CD4-positive, alpha-beta T cell (primary cell): ENCODE results near the gene TTLL12. TPM values are rescaled to one million over a fixed set of nuclear protein-coding genes. Genes with fewer than 3 reads are reported as not detected.

Experiments used
- ATAC-seq: fragments of 200-7000 bp; cut with Tn5 transposase; one replicate; pipeline ENCODE4 v1.10.0; 2022; ENCODE audit warnings: mild to moderate bottlenecking; ENCODE audit not compliant: poor library complexity
- CTCF ChIA-PET: fragments of 350-600 bp; sonication (Branson Sonifier 250); formaldehyde crosslinking; loops from one replicate; lab custom pipeline; 2021; ENCODE audit warnings: antibody characterized with exemption, inconsistent platforms; lab: Charles Lee
- POLR2A ChIA-PET: fragments of 350-600 bp; sonication (Branson Sonifier 250); formaldehyde crosslinking; loops from one replicate; lab custom pipeline; 2021; ENCODE audit warnings: antibody characterized with exemption, inconsistent platforms; lab: Charles Lee
- DNase-seq, 14 experiments: peaks; one replicate each; pipeline ENCODE4 v3.0.0-alpha.2; 2013 to 2020; ENCODE audit warnings: mixed read lengths in 2 of 14
- H3K27ac ChIP-seq, 2 donors: one replicate each; pipeline versions ENCODE4 v1.5.1 to v1.7.0; 2013; ENCODE audit warnings: low read length in 2 of 2, low read depth in 1 of 2, mild to moderate bottlenecking in 1 of 2
- H3K27me3 ChIP-seq, 2 experiments: 1 replicate in 1 of 2; 2 replicates in 1 of 2; pipeline versions ENCODE4 v1.6.1 to v1.7.0; 2013; ENCODE audit warnings: low read length in 2 of 2, control low read depth in 1 of 2, mild to moderate bottlenecking in 1 of 2, moderate library complexity in 1 of 2; ENCODE audit not compliant: insufficient read depth in 2 of 2, control insufficient read depth in 1 of 2
- H3K36me3 ChIP-seq: one replicate; pipeline ENCODE4 v1.6.1; 2013; ENCODE audit warnings: low read length, control low read depth; ENCODE audit not compliant: insufficient read depth
- H3K4me1 ChIP-seq: one replicate; pipeline ENCODE4 v1.6.1; 2013; ENCODE audit warnings: low read length, control low read depth; ENCODE audit not compliant: insufficient read depth
- H3K4me3 ChIP-seq: one replicate; pipeline ENCODE4 v1.5.1; 2013; ENCODE audit warnings: mild to moderate bottlenecking, low read length, moderate library complexity
- H3K9me3 ChIP-seq, 2 experiments: 1 replicate in 1 of 2; 2 replicates in 1 of 2; pipeline versions ENCODE4 v1.6.1 to v1.7.0; 2013; ENCODE audit warnings: low read length in 2 of 2, mild to moderate bottlenecking in 2 of 2, control low read depth in 1 of 2, moderate library complexity in 1 of 2; ENCODE audit not compliant: control insufficient read depth in 1 of 2, insufficient read depth in 1 of 2
- H3K27ac Mint-ChIP-seq: one replicate; pipeline ENCODE4 v1.8.0; 2020; ENCODE audit warnings: mixed read lengths
- H3K27me3 Mint-ChIP-seq: one replicate; pipeline ENCODE4 v1.8.0; 2021; ENCODE audit warnings: mixed read lengths
- H3K36me3 Mint-ChIP-seq: one replicate; pipeline ENCODE4 v1.8.0; 2021; ENCODE audit warnings: low read depth, mixed read lengths
- H3K4me1 Mint-ChIP-seq: one replicate; pipeline ENCODE4 v1.8.0; 2021; ENCODE audit warnings: low read depth, mixed read lengths
- H3K4me3 Mint-ChIP-seq: one replicate; pipeline ENCODE4 v1.8.0; 2020; ENCODE audit warnings: mild to moderate bottlenecking, mixed read lengths
- H3K9me3 Mint-ChIP-seq: one replicate; pipeline ENCODE4 v1.8.0; 2020; ENCODE audit warnings: mixed read lengths
- intact Hi-C, 2 experiments: fragments of 100-400 bp; cut with DNase I in 1 of 2; cut with micrococcal nuclease in 1 of 2; formaldehyde crosslinking; loops; one replicate each; pipeline versions ENCODE4 v1.15.1 to v1.9.0; 2023 to 2025; cut with DNase I, micrococcal nuclease
- total RNA-seq, 174 experiments: library from RNA in 2 of 174; stranded (reverse) in 2 of 174; gene quantifications; one replicate each; pipeline ENCODE4 v1.2.3 and lab custom pipeline; 2021 to 2026
- TF ChIP-seq, protein P1 (sequence below): fragments of 200-600 bp; IDR thresholded peaks from one replicate; pipeline ENCODE4 v1.8.0; 2022; ENCODE audit warnings: antibody characterized with exemption, mild to moderate bottlenecking

Gene TTLL12
- total RNA-seq, 2 experiments from 2014 or later = 5.0 to 6.6 TPM

DNA sequence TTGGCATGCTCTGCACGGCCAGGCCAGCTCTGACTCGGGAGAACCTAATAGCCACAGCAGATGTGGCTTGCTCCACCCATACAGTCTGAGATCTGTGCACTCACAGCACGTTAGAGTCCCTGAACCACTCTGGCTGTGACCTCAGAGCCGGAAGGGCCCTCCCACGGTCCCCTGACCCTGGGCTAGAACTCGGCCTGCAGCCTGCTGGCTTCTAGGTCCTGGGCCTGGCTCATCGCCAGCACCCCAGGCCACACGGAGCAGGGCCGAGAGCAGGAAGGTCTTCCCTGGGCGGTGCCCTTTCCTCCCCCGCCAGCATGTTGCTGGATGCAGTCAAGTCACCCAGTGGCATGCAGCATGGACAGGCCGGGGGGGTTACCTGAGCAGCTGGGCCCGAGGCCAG, 35.3 kb upstream of the TTLL12 start:
- H3K4me1 ChIP-seq = no peaks in the 10 kb centered on the region
- no peaks in the 10 kb centered on the region for H3K36me3 Mint-ChIP-seq
- intact Hi-C loops = no loop called here
- TF ChIP-seq, protein P1, sequence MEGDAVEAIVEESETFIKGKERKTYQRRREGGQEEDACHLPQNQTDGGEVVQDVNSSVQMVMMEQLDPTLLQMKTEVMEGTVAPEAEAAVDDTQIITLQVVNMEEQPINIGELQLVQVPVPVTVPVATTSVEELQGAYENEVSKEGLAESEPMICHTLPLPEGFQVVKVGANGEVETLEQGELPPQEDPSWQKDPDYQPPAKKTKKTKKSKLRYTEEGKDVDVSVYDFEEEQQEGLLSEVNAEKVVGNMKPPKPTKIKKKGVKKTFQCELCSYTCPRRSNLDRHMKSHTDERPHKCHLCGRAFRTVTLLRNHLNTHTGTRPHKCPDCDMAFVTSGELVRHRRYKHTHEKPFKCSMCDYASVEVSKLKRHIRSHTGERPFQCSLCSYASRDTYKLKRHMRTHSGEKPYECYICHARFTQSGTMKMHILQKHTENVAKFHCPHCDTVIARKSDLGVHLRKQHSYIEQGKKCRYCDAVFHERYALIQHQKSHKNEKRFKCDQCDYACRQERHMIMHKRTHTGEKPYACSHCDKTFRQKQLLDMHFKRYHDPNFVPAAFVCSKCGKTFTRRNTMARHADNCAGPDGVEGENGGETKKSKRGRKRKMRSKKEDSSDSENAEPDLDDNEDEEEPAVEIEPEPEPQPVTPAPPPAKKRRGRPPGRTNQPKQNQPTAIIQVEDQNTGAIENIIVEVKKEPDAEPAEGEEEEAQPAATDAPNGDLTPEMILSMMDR = no peak
- H3K9me3 Mint-ChIP-seq = no peaks in the 10 kb centered on the region
- no peak overlapping the region for H3K27ac ChIP-seq
- ChIA-PET POLR2A (no interaction called here), CTCF (interaction anchor here (1.6 kb wide), 1 partner anchor 35 kb away, joined by 3 read pairs; the partner anchor contains the start of gene TTLL12)
- no peak overlapping the region for H3K27ac Mint-ChIP-seq
- no peaks in the 10 kb centered on the region for H3K4me1 Mint-ChIP-seq
- no peak for DNase-seq
- H3K4me3 ChIP-seq = no peak overlapping the region
- H3K9me3 ChIP-seq = peaks cover 0 to 6% of the 10 kb centered on the region in 2 experiments
- no peak for ATAC-seq
- H3K27me3 ChIP-seq = no peaks in the 10 kb centered on the region
- H3K36me3 ChIP-seq = no peaks in the 10 kb centered on the region
- H3K4me3 Mint-ChIP-seq = no peak overlapping the region
- peaks cover 4% of the 10 kb centered on the region for H3K27me3 Mint-ChIP-seq

DNA sequence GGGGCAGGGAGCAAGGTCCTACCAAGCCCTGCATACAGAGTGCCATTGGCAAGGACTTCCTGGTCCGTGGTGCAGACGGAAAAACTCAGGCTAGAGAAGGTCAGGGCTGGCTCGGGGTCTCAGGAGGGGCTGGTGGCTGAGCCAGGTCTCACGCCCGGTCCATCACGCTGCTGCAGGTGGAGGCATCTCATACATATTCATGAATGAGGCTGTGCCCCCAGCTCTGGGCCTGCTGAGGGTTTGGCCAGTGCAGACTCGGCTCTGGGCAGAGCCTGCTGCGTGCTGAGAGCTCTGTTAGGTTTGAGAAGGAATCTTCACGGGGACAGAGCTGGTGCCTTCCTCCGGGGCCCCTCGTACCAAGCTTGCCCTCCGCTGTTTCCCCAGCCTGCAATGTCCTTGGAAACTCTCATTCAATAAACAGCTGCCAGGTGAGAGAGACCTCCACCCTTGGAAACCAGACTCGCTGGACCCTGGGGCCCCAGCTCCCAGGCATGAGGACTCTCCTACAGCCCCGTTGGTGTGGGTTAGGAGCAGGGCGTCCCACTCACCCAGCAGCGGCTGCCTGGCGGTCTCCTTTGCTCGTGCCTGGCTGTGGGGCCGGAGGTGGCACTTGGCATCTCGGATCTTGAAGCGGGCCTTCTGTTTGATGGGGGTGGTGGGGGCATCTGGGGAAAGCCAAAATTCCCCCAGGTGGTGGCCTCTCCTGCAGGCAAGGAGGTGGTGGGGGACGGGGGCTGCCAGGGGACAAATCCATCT, 33.9 kb upstream of the TTLL12 start:
- TF ChIP-seq, protein P1 = no peak
- no peaks in the 10 kb centered on the region for H3K9me3 Mint-ChIP-seq
- H3K4me3 Mint-ChIP-seq = no peak overlapping the region
- Histone ChIP-seq H3K36me3 (no peaks in the 10 kb centered on the region), H3K27ac (no peak overlapping the region), H3K27me3 (no peaks in the 10 kb centered on the region), H3K9me3 (peaks cover 0 to 6% of the 10 kb centered on the region in 2 experiments), H3K4me3 (no peak overlapping the region), H3K4me1 (no peaks in the 10 kb centered on the region)
- no peak for DNase-seq
- H3K36me3 Mint-ChIP-seq = no peaks in the 10 kb centered on the region
- no peak overlapping the region for H3K27ac Mint-ChIP-seq
- intact Hi-C loops = no loop called here
- no peaks in the 10 kb centered on the region for H3K4me1 Mint-ChIP-seq
- ATAC-seq = no peak
- peaks cover under 1% of the 10 kb centered on the region for H3K27me3 Mint-ChIP-seq
- POLR2A ChIA-PET = no interaction called here
- CTCF ChIA-PET = interaction anchor here (1.6 kb wide), 1 partner anchor 33 kb away, joined by 3 read pairs; the partner anchor contains the start of gene TTLL12

DNA sequence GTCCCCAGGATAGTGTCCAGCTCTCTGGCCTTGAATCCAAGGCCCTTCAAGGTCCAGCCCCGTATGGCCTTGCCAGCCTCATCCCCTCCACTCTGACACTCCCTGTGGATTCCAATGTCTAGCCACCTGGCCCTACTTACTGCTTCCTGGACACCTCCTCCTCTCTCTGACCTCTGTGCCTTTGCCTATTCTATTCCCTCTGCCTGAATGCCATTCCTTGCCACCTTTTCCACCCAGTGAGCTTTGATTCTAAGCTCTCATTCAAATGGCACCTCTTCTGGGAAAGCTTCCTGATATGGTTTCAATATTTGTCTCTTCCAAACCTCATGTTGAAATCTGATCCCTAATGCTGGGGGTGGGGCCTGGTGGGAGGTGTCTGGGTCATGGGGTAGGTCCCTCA, 31.9 kb upstream of the TTLL12 start:
- Histone ChIP-seq H3K36me3 (no peaks in the 10 kb centered on the region), H3K9me3 (peaks cover 0 to 6% of the 10 kb centered on the region in 2 experiments), H3K27me3 (no peaks in the 10 kb centered on the region), H3K4me1 (no peaks in the 10 kb centered on the region), H3K4me3 (no peak overlapping the region), H3K27ac (no peak overlapping the region)
- ChIA-PET CTCF (no interaction called here), POLR2A (no interaction called here)
- Mint-ChIP-seq H3K27ac (no peak overlapping the region), H3K4me1 (no peaks in the 10 kb centered on the region), H3K36me3 (no peaks in the 10 kb centered on the region), H3K9me3 (no peaks in the 10 kb centered on the region), H3K27me3 (no peaks in the 10 kb centered on the region), H3K4me3 (no peak overlapping the region)
- TF ChIP-seq, protein P1 = no peak
- intact Hi-C loops = no loop called here
- ATAC-seq (no peak), DNase-seq (no peak)
